Keratinocyte (primary cell): ENCODE data around the gene MXD3. TPM values are rescaled to one million over a fixed set of nuclear protein-coding genes. Genes with fewer than 3 reads are reported as not detected.

ENCODE experiments used
- DNase-seq: peaks from one replicate; pipeline ENCODE4 v3.0.0-alpha.2; 2011; ENCODE audit warnings: low read depth, missing footprints, low spot score
- FAIRE-seq: peaks from 2 replicates; lab custom pipeline; 2011; peaks lifted over from hg19 to GRCh38; lab: Jason Lieb, UNC
- H2AFZ ChIP-seq: 2 replicates; pipeline ENCODE4 v1.6.0; 2012; ENCODE audit warnings: low read length, control low read depth, inconsistent platforms; ENCODE audit not compliant: control insufficient read depth
- H3K27ac ChIP-seq: 2 replicates; pipeline ENCODE4 v1.5.1; 2011; ENCODE audit warnings: low read length; ENCODE audit not compliant: control insufficient read depth, insufficient read depth
- H3K27me3 ChIP-seq: 3 replicates; pipeline ENCODE4 v1.6.0; 2011; ENCODE audit warnings: low read length; ENCODE audit not compliant: control insufficient read depth, insufficient read depth; ENCODE audit errors: extremely low read depth
- H3K36me3 ChIP-seq, 2 experiments: 2 replicates in 1 of 2; 3 replicates in 1 of 2; pipeline ENCODE4 v1.5.1; 2011; ENCODE audit warnings: low read length in 2 of 2, mild to moderate bottlenecking in 1 of 2; ENCODE audit not compliant: control insufficient read depth in 2 of 2, insufficient read depth in 2 of 2; ENCODE audit errors: extremely low read depth in 1 of 2
- H3K4me1 ChIP-seq: 3 replicates; pipeline ENCODE4 v1.5.1; 2011; ENCODE audit warnings: low read length; ENCODE audit not compliant: control insufficient read depth, insufficient read depth; ENCODE audit errors: extremely low read depth
- H3K4me2 ChIP-seq: 3 replicates; pipeline ENCODE4 v1.6.0; 2011; ENCODE audit warnings: low read depth, low read length; ENCODE audit not compliant: control insufficient read depth, insufficient read depth; ENCODE audit errors: extremely low read depth
- H3K4me3 ChIP-seq, 3 experiments: fragments of 200-600 bp in 1 of 3; sonication (generic) in 1 of 3; 2 replicates in 2 of 3; 3 replicates in 1 of 3; pipeline ENCODE4 v1.5.1; 2011 to 2016; ENCODE audit warnings: low read length in 3 of 3, mild to moderate bottlenecking in 3 of 3, control low read depth in 2 of 3, inconsistent platforms in 1 of 3, low read depth in 1 of 3, mixed read lengths in 1 of 3, mixed run types in 1 of 3, moderate library complexity in 1 of 3; ENCODE audit not compliant: control insufficient read depth in 2 of 3, insufficient read depth in 2 of 3; ENCODE audit errors: extremely low read depth in 1 of 3
- H3K79me2 ChIP-seq: 2 replicates; pipeline ENCODE4 v1.6.0; 2012; ENCODE audit warnings: low read length; ENCODE audit not compliant: control insufficient read depth, insufficient read depth
- H3K9ac ChIP-seq: 3 replicates; pipeline ENCODE4 v1.6.0; 2011; ENCODE audit warnings: low read length; ENCODE audit not compliant: control insufficient read depth, insufficient read depth; ENCODE audit errors: extremely low read depth
- H3K9me1 ChIP-seq: 3 replicates; pipeline ENCODE4 v1.6.0; 2011; ENCODE audit warnings: low read length; ENCODE audit not compliant: control insufficient read depth, insufficient read depth; ENCODE audit errors: extremely low read depth
- H3K9me3 ChIP-seq: 2 replicates; pipeline ENCODE4 v1.5.1; 2012; ENCODE audit warnings: low read depth, low read length; ENCODE audit not compliant: control insufficient read depth
- H4K20me1 ChIP-seq: 3 replicates; pipeline ENCODE4 v1.6.0; 2011; ENCODE audit warnings: low read length; ENCODE audit not compliant: control insufficient read depth, insufficient read depth; ENCODE audit errors: extremely low read depth
- CTCF ChIP-seq, 3 experiments: IDR thresholded peaks in 1 of 3; conservative IDR thresholded peaks in 1 of 3; optimal IDR thresholded peaks in 1 of 3; 2 replicates in 2 of 3; 3 replicates in 1 of 3; pipeline versions ENCODE3 to v1.5.1; 2011; ENCODE audit warnings: low read length in 3 of 3, mild to moderate bottlenecking in 3 of 3, moderate library complexity in 2 of 3, control low read depth in 1 of 3, inconsistent platforms in 1 of 3; ENCODE audit not compliant: insufficient read depth in 2 of 3; ENCODE audit errors: extremely low read depth in 1 of 3
- EZH2 ChIP-seq: IDR thresholded peaks from one replicate; pipeline ENCODE4 v1.6.1; 2012; ENCODE audit warnings: inconsistent platforms, mild to moderate bottlenecking, low read length, moderate library complexity
- dilution Hi-C: fragments of 300-500 bp; cut with MboI; formaldehyde crosslinking; loops from one replicate; pipeline ENCODE4 v1.7.0; 2020; ENCODE audit warnings: low sequenced_read_pairs; ENCODE audit not compliant: extremely low pct_ligation_motif_present
- polyA plus RNA-seq, 5 experiments: library from polyadenylated mRNA; depleted of rRNA in 3 of 5; stranded (reverse) in 3 of 5; stranded (forward) in 1 of 5; unstranded in 1 of 5; fragments of >200 nt; gene quantifications; 1 replicate in 1 of 5; 2 replicates in 3 of 5; 3 replicates in 1 of 5; pipeline versions ENCODE4 v1.2.1 to v1.2.3, GENCODE V29; 2011 to 2012; ENCODE audit warnings: missing spikeins in 2 of 5, low read depth in 1 of 5, low replicate concordance in 1 of 5

The MXD3 gene
- polyA plus RNA-seq, 1 donor (not counting 4 experiments of a cell fraction or from before 2014, with no cell fraction given): 0.97 TPM

- no peak overlapping the region for H3K9ac ChIP-seq
These were observed 23.3 kb upstream of the MXD3 start for GRCh38 chr5:177334781-177335700.

GRCh38 chr5:177334155-177334551 lies 22.5 kb upstream of the MXD3 start:
- peaks cover 43 to 51% of the 10 kb centered on the region in 2 experiments for H3K36me3 ChIP-seq
- no peaks in the 10 kb centered on the region for H3K4me1 ChIP-seq
- FAIRE-seq (no peak), DNase-seq (no peak)
- no peaks in the 10 kb centered on the region for H3K9me1 ChIP-seq
- no peak overlapping the region for H3K4me3 ChIP-seq
- no peak overlapping the region for H3K9ac ChIP-seq
- no peak overlapping the region for H2AFZ ChIP-seq
- dilution Hi-C loops: no loop called here
- H4K20me1 ChIP-seq: peaks cover under 1% of the 10 kb centered on the region
- H3K79me2 ChIP-seq: peaks cover 4% of the 10 kb centered on the region
- no peak overlapping the region for H3K27ac ChIP-seq
- TF ChIP-seq CTCF (optimal IDR thresholded peaks at IDR 0.05 in 1 of 3, IDR thresholded peaks at IDR 0.05 in 1 of 3, conservative IDR thresholded peaks at IDR 0.05 in 1 of 3; ENCODE audit: extremely low read depth in 1 of 3, insufficient read depth in 2 of 3, low read length in 3 of 3): no peak
- no peak for TF ChIP-seq EZH2
- H3K9me3 ChIP-seq: no peaks in the 10 kb centered on the region
- no peaks in the 10 kb centered on the region for H3K27me3 ChIP-seq
- H3K4me2 ChIP-seq: no peak overlapping the region

More at GRCh38 chr5:177334781-177335700, 23.3 kb upstream of the MXD3 start:
- no peak overlapping the region for H3K4me3 ChIP-seq
- no peak overlapping the region for H3K27ac ChIP-seq
- peaks cover 13% of the 10 kb centered on the region for H3K79me2 ChIP-seq
- peaks cover 43 to 46% of the 10 kb centered on the region in 2 experiments for H3K36me3 ChIP-seq
- FAIRE-seq (no peak), DNase-seq (no peak)
- no peak overlapping the region for H2AFZ ChIP-seq
- no peak overlapping the region for H3K4me2 ChIP-seq
- no peak for TF ChIP-seq CTCF (optimal IDR thresholded peaks at IDR 0.05 in 1 of 3, IDR thresholded peaks at IDR 0.05 in 1 of 3, conservative IDR thresholded peaks at IDR 0.05 in 1 of 3; ENCODE audit: extremely low read depth in 1 of 3, insufficient read depth in 2 of 3, low read length in 3 of 3)
- no peak for TF ChIP-seq EZH2
- dilution Hi-C loops: no loop called here
- H3K9me1 ChIP-seq: no peaks in the 10 kb centered on the region
- H3K9me3 ChIP-seq: no peaks in the 10 kb centered on the region
- H3K27me3 ChIP-seq: no peaks in the 10 kb centered on the region
- H3K4me1 ChIP-seq: no peaks in the 10 kb centered on the region
- peaks cover 4% of the 10 kb centered on the region for H4K20me1 ChIP-seq
